Astrocyte (in vitro differentiated cells and primary cell): ENCODE results near the gene TARM1.

Experiments
- CTCF ChIP-seq: IDR thresholded peaks from 2 replicates; pipeline ENCODE4 v1.5.1; 2011; ENCODE audit warnings: low read depth, mild to moderate bottlenecking, inconsistent platforms, low read length, moderate library complexity; ENCODE audit not compliant: insufficient read depth
- EZH2 ChIP-seq: IDR thresholded peaks from 2 replicates; pipeline ENCODE4 v1.6.1; 2012; ENCODE audit warnings: mild to moderate bottlenecking, low read length, inconsistent platforms; ENCODE audit not compliant: insufficient read depth

DNA sequence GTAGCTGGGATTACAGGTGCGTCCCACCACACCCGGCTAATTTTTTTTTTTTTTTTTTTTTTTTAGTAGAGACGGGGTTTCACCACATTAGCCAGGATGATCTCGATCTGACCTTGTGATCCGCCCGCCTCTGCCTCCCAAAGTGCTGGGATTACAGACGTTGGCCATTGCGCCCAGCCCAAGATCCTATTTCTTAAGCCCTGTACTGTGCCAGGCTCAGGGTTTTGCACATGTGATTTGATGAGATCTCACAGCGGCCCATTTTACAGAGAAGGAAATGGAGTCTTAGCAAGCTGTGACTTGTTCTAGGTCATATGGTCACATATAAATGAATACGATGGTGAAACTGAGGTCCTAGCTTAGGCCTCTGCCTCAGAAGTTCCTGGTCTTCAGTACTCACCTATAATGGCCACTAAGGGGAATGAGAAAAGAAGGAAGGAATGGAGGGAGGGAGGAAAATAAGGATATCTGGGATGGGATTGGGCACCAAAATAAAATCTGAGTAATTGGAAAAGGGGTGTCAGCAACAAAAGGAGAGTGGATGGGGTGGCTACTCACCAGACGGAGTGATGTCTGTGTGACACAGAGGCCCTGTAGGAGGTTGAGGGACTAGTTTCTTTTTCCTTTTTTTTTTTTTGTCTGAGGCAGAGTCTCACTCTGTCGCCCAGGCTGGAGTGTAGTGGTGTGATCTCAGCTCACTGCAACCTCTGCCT lies 18.2 kb upstream of the TARM1 start:
- TF ChIP-seq CTCF (no peak), EZH2 (no peak)
